IPS-15b (cell line): ENCODE measurements around the gene CAPN7.
"Not testable (repeated sequence)": the region's sequence is repeated elsewhere in the genome, so short reads cannot be mapped to it uniquely, and the experiment has no call there.

Experiments used
- H3K27me3 ChIP-seq: one replicate; pipeline ENCODE4 v1.6.1; 2013; ENCODE audit warnings: low read length; ENCODE audit not compliant: control insufficient read depth, insufficient read depth
- H3K36me3 ChIP-seq: one replicate; pipeline ENCODE4 v1.6.1; 2013; ENCODE audit warnings: low read length; ENCODE audit not compliant: control insufficient read depth, insufficient read depth
- H3K4me1 ChIP-seq: one replicate; pipeline ENCODE4 v1.6.1; 2013; ENCODE audit warnings: mild to moderate bottlenecking, low read length; ENCODE audit not compliant: control insufficient read depth, insufficient read depth
- H3K4me3 ChIP-seq: one replicate; pipeline ENCODE4 v1.5.1; 2013; ENCODE audit warnings: low read depth, low read length
- H3K9ac ChIP-seq: one replicate; pipeline ENCODE4 v1.6.1; 2013; ENCODE audit warnings: low read depth, mild to moderate bottlenecking, low read length
- H3K9me3 ChIP-seq: one replicate; pipeline ENCODE4 v1.6.1; 2013; ENCODE audit warnings: mild to moderate bottlenecking, low read length; ENCODE audit not compliant: control insufficient read depth, insufficient read depth

The CAPN7 gene

GRCh38 chr3:15205934-15206661 is at the start of gene CAPN7:
TSS of gene CAPN7 (plus strand) at chr3:15206246. CDS start at chr3:15206496, 250 bp downstream.
- H3K9me3 ChIP-seq = no peaks in the 10 kb centered on the region
- H3K36me3 ChIP-seq = no peaks in the 10 kb centered on the region
- peak within 1 kb of the TSS; percentile 76 for H3K9ac ChIP-seq
- no peaks in the 10 kb centered on the region for H3K27me3 ChIP-seq
- peaks cover 5% of the 10 kb centered on the region for H3K4me1 ChIP-seq
- H3K4me3 ChIP-seq = peak within 1 kb of the TSS; percentile 73

- H3K9me3 ChIP-seq = no peaks in the 10 kb centered on the region
Observed at GRCh38 chr3:15157441-15157840, 48.6 kb upstream of the CAPN7 start.

GRCh38 chr3:15159501-15160136 is 46.4 kb upstream of the CAPN7 start:
- no peaks in the 10 kb centered on the region for H3K4me1 ChIP-seq

More at GRCh38 chr3:15157441-15157840, 48.6 kb upstream of the CAPN7 start:
- Histone ChIP-seq H3K4me1 (no peaks in the 10 kb centered on the region), H3K9ac (no peak overlapping the region), H3K36me3 (peaks cover 2% of the 10 kb centered on the region), H3K27me3 (peaks cover 2% of the 10 kb centered on the region), H3K4me3 (no peak overlapping the region)

GRCh38 chr3:15160662-15161061 is 45.4 kb upstream of the CAPN7 start:
- Histone ChIP-seq H3K9me3 (no peaks in the 10 kb centered on the region), H3K4me3 (no peak overlapping the region), H3K36me3 (peaks cover 2% of the 10 kb centered on the region)

More at GRCh38 chr3:15159501-15160136, 46.4 kb upstream of the CAPN7 start:
- Histone ChIP-seq H3K4me3 (no peak overlapping the region), H3K9ac (no peak overlapping the region), H3K36me3 (peaks cover 2% of the 10 kb centered on the region), H3K9me3 (no peaks in the 10 kb centered on the region), H3K27me3 (peaks cover 2% of the 10 kb centered on the region)

GRCh38 chr3:15161133-15161532 is 44.9 kb upstream of the CAPN7 start:
- H3K36me3 ChIP-seq = peaks cover 2% of the 10 kb centered on the region
- H3K4me3 ChIP-seq = no peak overlapping the region
- no peaks in the 10 kb centered on the region for H3K9me3 ChIP-seq
- H3K9ac ChIP-seq = no peak overlapping the region
- peaks cover 2% of the 10 kb centered on the region for H3K27me3 ChIP-seq
- no peaks in the 10 kb centered on the region for H3K4me1 ChIP-seq

More at GRCh38 chr3:15160662-15161061, 45.4 kb upstream of the CAPN7 start:
- Histone ChIP-seq H3K9ac (no peak overlapping the region), H3K4me1 (no peaks in the 10 kb centered on the region), H3K27me3 (peaks cover 2% of the 10 kb centered on the region)

GRCh38 chr3:15163656-15164055 is 42.4 kb upstream of the CAPN7 start:
- not testable (repeated sequence) for H3K9me3 ChIP-seq, H3K9ac ChIP-seq, H3K4me3 ChIP-seq, H3K36me3 ChIP-seq, H3K27me3 ChIP-seq, H3K4me1 ChIP-seq

- Histone ChIP-seq H3K36me3 (peaks cover 2% of the 10 kb centered on the region), H3K9me3 (no peaks in the 10 kb centered on the region), H3K9ac (no peak overlapping the region), H3K27me3 (peaks cover 2% of the 10 kb centered on the region), H3K4me1 (no peaks in the 10 kb centered on the region), H3K4me3 (no peak overlapping the region)
Observed at GRCh38 chr3:15164340-15164739, 41.7 kb upstream of the CAPN7 start.

- Histone ChIP-seq H3K9me3 (no peaks in the 10 kb centered on the region), H3K4me3 (no peak overlapping the region), H3K36me3 (peaks cover 2% of the 10 kb centered on the region), H3K9ac (no peak overlapping the region), H3K27me3 (peaks cover 1% of the 10 kb centered on the region), H3K4me1 (no peaks in the 10 kb centered on the region)
Observed at GRCh38 chr3:15165061-15165460, 41.0 kb upstream of the CAPN7 start.

- H3K4me3 ChIP-seq, H3K4me1 ChIP-seq, H3K9ac ChIP-seq, H3K36me3 ChIP-seq, H3K27me3 ChIP-seq, H3K9me3 ChIP-seq: not testable (repeated sequence)
Observed at GRCh38 chr3:15166391-15166790, 39.7 kb upstream of the CAPN7 start.

- Histone ChIP-seq H3K9me3 (no peaks in the 10 kb centered on the region), H3K27me3 (no peaks in the 10 kb centered on the region), H3K4me3 (no peak overlapping the region), H3K4me1 (no peaks in the 10 kb centered on the region), H3K9ac (no peak overlapping the region), H3K36me3 (no peaks in the 10 kb centered on the region)
Observed at GRCh38 chr3:15171096-15171495, 35.0 kb upstream of the CAPN7 start.

GRCh38 chr3:15172806-15173205 is 33.2 kb upstream of the CAPN7 start:
- H3K4me1 ChIP-seq = no peaks in the 10 kb centered on the region
- H3K4me3 ChIP-seq = no peak overlapping the region
- no peaks in the 10 kb centered on the region for H3K9me3 ChIP-seq
- H3K27me3 ChIP-seq = no peaks in the 10 kb centered on the region
- H3K9ac ChIP-seq = no peak overlapping the region
- H3K36me3 ChIP-seq = no peaks in the 10 kb centered on the region

GRCh38 chr3:15174953-15175352 is 31.1 kb upstream of the CAPN7 start:
- Histone ChIP-seq H3K4me3 (no peak overlapping the region), H3K9me3 (no peaks in the 10 kb centered on the region), H3K9ac (no peak overlapping the region), H3K4me1 (no peaks in the 10 kb centered on the region), H3K36me3 (no peaks in the 10 kb centered on the region), H3K27me3 (no peaks in the 10 kb centered on the region)
